Muscle of leg (tissue), 11 donors: ENCODE data around the gene CLEC10A. TPM values are rescaled to one million over a fixed set of nuclear protein-coding genes. Genes with fewer than 3 reads are reported as not detected.
"Not testable (repeated sequence)": the region's sequence is repeated elsewhere in the genome, so short reads cannot be mapped to it uniquely, and the experiment has no call there.

ENCODE experiments used
- DNase-seq: peaks from one replicate; pipeline ENCODE4 v3.0.0; 2013
- H3K27ac ChIP-seq: one replicate; pipeline ENCODE4 v1.5.1; 2013; ENCODE audit warnings: mild to moderate bottlenecking, low read length, control low read depth
- H3K27me3 ChIP-seq: one replicate; pipeline ENCODE4 v1.6.1; 2013; ENCODE audit warnings: low read length; ENCODE audit not compliant: control insufficient read depth, insufficient read depth
- H3K36me3 ChIP-seq: one replicate; pipeline ENCODE4 v1.6.1; 2013; ENCODE audit warnings: low read length; ENCODE audit not compliant: control insufficient read depth, insufficient read depth
- H3K4me1 ChIP-seq: one replicate; pipeline ENCODE4 v1.6.1; 2013; ENCODE audit warnings: low read length; ENCODE audit not compliant: control insufficient read depth, insufficient read depth
- H3K4me3 ChIP-seq: one replicate; pipeline ENCODE4 v1.5.1; 2013; ENCODE audit warnings: low read length, control low read depth
- H3K9me3 ChIP-seq: replicated peaks from 2 replicates; pipeline ENCODE4 v1.6.1; 2013; ENCODE audit warnings: low read depth, low read length; ENCODE audit not compliant: control insufficient read depth
- WGBS: methylation state at CpG from one replicate; pipeline ENCODE4 v1.1.5; 2013; ENCODE audit warnings: missing lambda C conversion rate; ENCODE audit not compliant: insufficient coverage; 5-methylcytosine and 5-hydroxymethylcytosine counted together
- polyA plus RNA-seq, 8 donors: library from polyadenylated mRNA; unstranded; fragments of 120-200 nt; gene quantifications; one replicate each; pipeline versions ENCODE4 v1.2.1 to v1.2.3, GENCODE V29; 2013; ENCODE audit warnings: inconsistent platforms in 1 of 8, low replicate concordance in 1 of 8; ENCODE audit not compliant: insufficient read length in 8 of 8, insufficient read depth in 1 of 8
- total RNA-seq: library from RNA; stranded (reverse); fragments of 120-200 nt; gene quantifications from one replicate; pipeline ENCODE4 v1.2.4, GENCODE V29; 2013

Gene CLEC10A
- total and polyA plus RNA-seq, 9 donors: 0.96 to 1.9 (median 1.5) TPM

DNA sequence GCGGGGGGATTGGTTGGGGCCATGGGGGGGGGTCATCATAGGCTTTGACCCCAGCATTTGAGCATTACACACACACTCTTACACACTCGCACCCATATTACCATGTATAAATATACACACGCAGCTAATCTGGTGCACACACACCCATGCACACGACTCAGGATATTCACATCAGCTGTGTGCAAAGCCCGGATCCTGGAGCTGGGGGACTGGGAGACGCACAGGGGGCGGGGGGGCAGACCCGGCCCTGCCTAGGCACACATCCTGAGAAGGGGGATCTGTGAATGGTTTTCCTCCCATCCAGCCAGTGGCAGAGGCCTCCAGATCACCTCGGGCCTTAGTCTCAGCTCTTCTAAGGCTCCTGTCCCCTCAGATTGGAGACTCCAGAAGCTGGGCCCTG is 28.9 kb upstream of the CLEC10A start:
- Histone ChIP-seq H3K4me3 (no peak overlapping the region), H3K4me1 (no peaks in the 10 kb centered on the region), H3K27me3 (no peaks in the 10 kb centered on the region), H3K36me3 (no peaks in the 10 kb centered on the region), H3K9me3 (no peaks in the 10 kb centered on the region), H3K27ac (no peak overlapping the region)
- DNase-seq: no peak
- WGBS: 63% methylated on average over 4 of the region's 9 CpGs

- WGBS: 84% methylated on average over 8 of the region's 10 CpGs
- no peak for DNase-seq
- H3K36me3 ChIP-seq: no peaks in the 10 kb centered on the region
- no peaks in the 10 kb centered on the region for H3K4me1 ChIP-seq
- H3K4me3 ChIP-seq: no peak overlapping the region
- no peak overlapping the region for H3K27ac ChIP-seq
- no peaks in the 10 kb centered on the region for H3K27me3 ChIP-seq
- H3K9me3 ChIP-seq: no peaks in the 10 kb centered on the region
Observed at GRCh38 chr17:7108560-7108925, 28.5 kb upstream of the CLEC10A start.

DNA sequence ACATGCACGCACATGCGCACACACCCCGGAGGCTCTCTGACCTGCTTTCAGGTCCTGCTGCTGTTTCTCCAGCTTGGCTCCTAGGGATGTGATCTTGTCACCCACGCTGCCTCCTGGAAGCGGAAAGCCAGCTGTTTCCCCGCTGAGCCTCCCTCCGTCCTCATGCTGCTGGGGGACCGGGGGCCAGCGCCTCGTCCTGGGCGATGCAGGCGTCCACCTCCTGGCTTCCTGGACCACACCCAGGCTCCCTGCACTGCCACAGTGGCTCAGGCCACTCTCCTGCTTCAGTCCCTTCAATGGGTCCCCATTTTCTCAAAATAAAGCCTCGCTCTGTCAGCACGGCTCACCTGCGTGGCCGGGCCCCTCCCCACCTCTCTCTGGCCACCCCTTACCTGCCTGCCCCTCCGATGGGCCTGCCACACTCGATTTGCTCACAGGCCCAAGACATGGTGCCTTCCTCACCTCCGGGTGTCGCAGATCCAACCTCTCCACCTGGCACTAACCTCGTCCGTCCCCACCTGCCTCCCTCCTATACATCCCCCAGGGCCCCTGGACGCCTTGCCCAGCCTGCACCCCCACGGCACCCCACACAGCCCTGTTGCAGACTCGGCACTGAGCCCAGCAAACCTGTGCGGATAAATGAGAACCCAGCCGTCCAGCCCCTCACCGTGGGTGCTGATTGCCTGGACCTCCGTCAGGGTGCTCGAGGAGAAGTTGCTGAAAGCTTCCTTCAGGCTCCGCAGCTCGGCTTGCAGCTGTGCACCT is 27.9 kb upstream of the CLEC10A start:
- Histone ChIP-seq H3K4me1 (no peaks in the 10 kb centered on the region), H3K4me3 (no peak overlapping the region), H3K27ac (no peak overlapping the region), H3K36me3 (no peaks in the 10 kb centered on the region), H3K9me3 (no peaks in the 10 kb centered on the region), H3K27me3 (peaks cover 4% of the 10 kb centered on the region)
- no peak for DNase-seq
- WGBS: 70% methylated on average over 32 of the region's 32 CpGs

- H3K27me3 ChIP-seq: peaks cover 8% of the 10 kb centered on the region
- 60% methylated on average over 17 of the region's 20 CpGs for WGBS
- DNase-seq: no peak
Observed at GRCh38 chr17:7107012-7107754, 27.1 kb upstream of the CLEC10A start.

DNA sequence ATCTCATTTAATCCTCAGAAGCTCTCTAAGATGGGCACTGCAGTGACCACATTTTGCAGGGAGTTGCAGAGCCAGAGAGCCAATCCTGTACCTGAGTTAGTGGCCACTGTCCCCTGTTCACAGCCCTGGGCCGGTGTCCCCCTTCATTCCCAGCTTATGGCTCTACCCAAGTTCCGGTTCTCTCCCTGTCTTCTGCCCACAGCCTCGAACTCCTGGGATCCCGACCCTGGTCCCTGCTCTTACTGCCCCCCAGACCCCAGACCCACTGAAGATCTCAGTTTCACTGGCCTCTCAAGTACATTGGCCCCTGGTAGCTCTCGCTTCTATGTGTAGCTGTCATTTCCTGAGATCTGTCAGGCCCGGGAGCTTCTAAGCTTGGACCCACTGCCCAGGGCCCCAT is 22.4 kb upstream of the CLEC10A start:
- WGBS: 81% methylated on average over 6 of the region's 6 CpGs
- no peaks in the 10 kb centered on the region for H3K36me3 ChIP-seq
- H3K4me1 ChIP-seq: no peaks in the 10 kb centered on the region
- H3K4me3 ChIP-seq: no peak overlapping the region
- no peak for DNase-seq
- H3K27ac ChIP-seq: no peak overlapping the region
- H3K27me3 ChIP-seq: peaks cover 13% of the 10 kb centered on the region
- no peaks in the 10 kb centered on the region for H3K9me3 ChIP-seq

More at GRCh38 chr17:7107012-7107754, 27.1 kb upstream of the CLEC10A start:
- Histone ChIP-seq H3K4me3 (no peak overlapping the region), H3K9me3 (no peaks in the 10 kb centered on the region), H3K36me3 (no peaks in the 10 kb centered on the region), H3K27ac (no peak overlapping the region), H3K4me1 (no peaks in the 10 kb centered on the region)

DNA sequence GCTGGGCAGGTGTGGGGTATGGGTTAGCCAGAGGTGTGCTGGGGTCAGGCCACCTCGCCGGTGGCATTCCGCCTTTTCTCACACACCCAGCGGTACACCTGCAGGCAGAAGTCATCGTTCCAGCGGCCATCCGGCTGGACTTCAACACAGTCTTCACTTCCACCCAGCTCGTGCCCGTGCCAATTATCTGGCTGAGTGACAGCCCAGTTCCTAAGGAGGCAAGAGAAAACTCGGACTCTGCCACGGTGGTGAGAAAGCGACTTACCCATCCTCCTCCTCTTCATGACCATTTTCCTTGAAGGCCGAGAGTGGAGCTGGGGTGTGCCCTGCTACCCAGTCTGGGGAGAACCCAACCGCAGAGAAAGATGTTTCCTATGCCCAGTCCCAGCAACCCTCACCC is 21.5 kb upstream of the CLEC10A start:
- no peak for DNase-seq
- H3K27me3 ChIP-seq: peaks cover 13% of the 10 kb centered on the region
- WGBS: 87% methylated on average over 8 of the region's 14 CpGs
- H3K4me3 ChIP-seq: no peak overlapping the region
- H3K4me1 ChIP-seq: no peaks in the 10 kb centered on the region
- H3K9me3 ChIP-seq: no peaks in the 10 kb centered on the region
- H3K36me3 ChIP-seq: no peaks in the 10 kb centered on the region
- no peak overlapping the region for H3K27ac ChIP-seq

- not testable (repeated sequence) for H3K36me3 ChIP-seq, H3K9me3 ChIP-seq, DNase-seq, H3K4me3 ChIP-seq, H3K27ac ChIP-seq, H3K4me1 ChIP-seq
- 89% methylated on average over 29 of the region's 50 CpGs for WGBS
- H3K27me3 ChIP-seq: peaks cover 13% of the 10 kb centered on the region
Observed at GRCh38 chr17:7100641-7101379, 20.8 kb upstream of the CLEC10A start.

DNA sequence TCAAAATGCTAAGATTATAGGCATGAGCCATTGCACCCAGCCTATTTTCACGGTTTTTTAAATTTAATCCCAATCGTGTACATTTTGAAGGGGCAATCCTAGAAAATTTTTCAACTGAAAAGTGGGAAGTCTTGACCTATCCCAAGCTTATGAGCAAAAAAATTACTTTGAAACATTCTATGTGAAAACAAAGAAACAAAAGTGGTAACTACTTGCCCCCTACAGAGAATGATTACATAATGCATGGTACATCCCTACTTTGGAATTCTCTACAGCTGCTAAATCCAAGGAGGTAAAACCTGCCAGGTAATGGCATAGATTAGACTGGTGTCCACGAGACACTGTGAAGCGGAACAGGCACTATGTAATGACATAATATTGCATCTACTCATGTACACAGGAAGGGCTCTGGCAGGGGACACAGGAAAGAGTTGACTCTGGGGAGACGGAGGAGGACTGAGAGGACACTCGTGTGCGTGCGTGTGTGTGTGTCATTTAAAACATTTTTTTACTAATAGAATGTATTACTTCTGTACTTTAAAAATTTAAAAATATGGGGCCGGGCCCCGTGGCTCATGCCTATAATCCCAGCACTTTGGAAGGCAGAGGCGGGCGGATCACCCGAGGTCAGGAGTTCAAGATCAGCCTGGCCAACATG is 18.9 kb upstream of the CLEC10A start:
- H3K36me3 ChIP-seq: no peaks in the 10 kb centered on the region
- no peaks in the 10 kb centered on the region for H3K4me1 ChIP-seq
- H3K4me3 ChIP-seq: no peak overlapping the region
- H3K27ac ChIP-seq: no peak overlapping the region
- H3K9me3 ChIP-seq: no peaks in the 10 kb centered on the region
- peaks cover 17% of the 10 kb centered on the region for H3K27me3 ChIP-seq
- DNase-seq: no peak
- WGBS: 89% methylated on average over 4 of the region's 13 CpGs

- no peaks in the 10 kb centered on the region for H3K4me1 ChIP-seq
- H3K9me3 ChIP-seq: no peaks in the 10 kb centered on the region
- H3K27ac ChIP-seq: no peak overlapping the region
- peaks cover 13% of the 10 kb centered on the region for H3K27me3 ChIP-seq
- H3K4me3 ChIP-seq: no peak overlapping the region
- DNase-seq: no peak
- 87% methylated on average over 3 of the region's 5 CpGs for WGBS
- H3K36me3 ChIP-seq: no peaks in the 10 kb centered on the region
Observed at GRCh38 chr17:7097940-7098339, 17.9 kb upstream of the CLEC10A start.

- H3K9me3 ChIP-seq: no peaks in the 10 kb centered on the region
- H3K27me3 ChIP-seq: peaks cover 4% of the 10 kb centered on the region
- no CpG with 5 or more reads among the region's 1 CpG for WGBS
- no peak overlapping the region for H3K27ac ChIP-seq
- H3K4me1 ChIP-seq: no peaks in the 10 kb centered on the region
- H3K36me3 ChIP-seq: no peaks in the 10 kb centered on the region
- no peak overlapping the region for H3K4me3 ChIP-seq
- DNase-seq: peak; percentile 60
Observed at GRCh38 chr17:7095625-7096024, 15.6 kb upstream of the CLEC10A start.
